Peyer's patch (tissue), 4 donors: Measurements from ENCODE around the gene OSBPL6. TPM values are rescaled to one million over a fixed set of nuclear protein-coding genes. Genes with fewer than 3 reads are reported as not detected.

ENCODE experiments used
- DNase-seq, 3 donors: peaks; one replicate each; pipeline ENCODE4 v3.0.0-alpha.2; 2017 to 2019
- H3K27ac ChIP-seq, 4 donors: fragments of 200-600 bp; sonication (generic); one replicate each; pipeline ENCODE4 v1.5.1; 2016 to 2019
- H3K27me3 ChIP-seq, 2 donors: fragments of 200-600 bp; sonication (generic); one replicate each; pipeline ENCODE4 v1.5.1; 2019
- H3K36me3 ChIP-seq, 3 donors: fragments of 200-600 bp; sonication (generic); one replicate each; pipeline ENCODE4 v1.5.1; 2016 to 2019
- H3K4me1 ChIP-seq, 4 donors: fragments of 200-600 bp; sonication (generic); one replicate each; pipeline ENCODE4 v1.5.1; 2016 to 2019
- H3K4me3 ChIP-seq, 4 donors: fragments of 200-600 bp; sonication (generic); 1 replicate in 3 of 4; 2 replicates in 1 of 4; pipeline ENCODE4 v1.5.1; 2016 to 2019; ENCODE audit warnings: mild to moderate bottlenecking in 1 of 4
- H3K9me3 ChIP-seq, 4 donors: fragments of 200-600 bp; sonication (generic); one replicate each; pipeline ENCODE4 v1.5.1; 2016 to 2019; ENCODE audit warnings: mild to moderate bottlenecking in 1 of 4
- CTCF ChIP-seq, 6 experiments: fragments of 450-650 bp in 4 of 6; fragments of 200-600 bp in 2 of 6; sonication (generic) in 1 of 6; IDR thresholded peaks; one replicate each; pipeline ENCODE4 v1.5.1; 2017 to 2019; ENCODE audit warnings: antibody characterized with exemption in 6 of 6, mild to moderate bottlenecking in 3 of 6, moderate library complexity in 1 of 6
- POLR2A ChIP-seq, 2 donors: fragments of 450-650 bp; IDR thresholded peaks; one replicate each; pipeline ENCODE4 v1.5.1; 2017; ENCODE audit warnings: antibody characterized with exemption in 2 of 2, mild to moderate bottlenecking in 2 of 2, moderate library complexity in 2 of 2
- total RNA-seq, 4 donors: library from RNA; depleted of rRNA; stranded (reverse); fragments of >200 nt; gene quantifications; one replicate each; pipeline ENCODE4 v1.1.0, GENCODE V29; 2016

Gene OSBPL6
- total RNA-seq, 4 donors from 2014 or later: 3.4 to 14.9 (median 4.9) TPM

- Histone ChIP-seq H3K36me3 (no peaks in the 10 kb centered on the region), H3K27me3 (no peaks in the 10 kb centered on the region), H3K9me3 (no peaks in the 10 kb centered on the region), H3K4me3 (no peak overlapping the region), H3K4me1 (peaks cover 0 to 5% (median 0%) of the 10 kb centered on the region in 4 donors), H3K27ac (no peak overlapping the region)
- TF ChIP-seq CTCF (IDR thresholded peaks at IDR 0.05): no peak
- TF ChIP-seq POLR2A (IDR thresholded peaks at IDR 0.05): no peak
- no peak for DNase-seq
These were observed 136.1 kb downstream of the OSBPL6 start for GRCh38 chr2:178330175-178331017.

GRCh38 chr2:178331474-178332432, 137.4 kb downstream of the OSBPL6 start:
- Histone ChIP-seq H3K36me3 (peaks cover 0 to 12% (median 0%) of the 10 kb centered on the region in 3 donors), H3K4me3 (no peak overlapping the region), H3K27ac (no peak overlapping the region), H3K27me3 (no peaks in the 10 kb centered on the region), H3K4me1 (peaks cover 0 to 5% (median 0%) of the 10 kb centered on the region in 4 donors), H3K9me3 (no peaks in the 10 kb centered on the region)
- TF ChIP-seq POLR2A (IDR thresholded peaks at IDR 0.05) (no peak), CTCF (IDR thresholded peaks at IDR 0.05) (no peak)
- DNase-seq: no peak

- no peak for DNase-seq
- Histone ChIP-seq H3K27me3 (no peaks in the 10 kb centered on the region), H3K4me1 (no peaks in the 10 kb centered on the region), H3K9me3 (no peaks in the 10 kb centered on the region), H3K36me3 (peaks cover 0 to 12% (median 0%) of the 10 kb centered on the region in 3 donors), H3K27ac (no peak overlapping the region), H3K4me3 (no peak overlapping the region)
- no peak for TF ChIP-seq POLR2A (IDR thresholded peaks at IDR 0.05)
- no peak for TF ChIP-seq CTCF (IDR thresholded peaks at IDR 0.05)
These were observed 139.5 kb downstream of the OSBPL6 start for GRCh38 chr2:178333851-178334250.

DNA sequence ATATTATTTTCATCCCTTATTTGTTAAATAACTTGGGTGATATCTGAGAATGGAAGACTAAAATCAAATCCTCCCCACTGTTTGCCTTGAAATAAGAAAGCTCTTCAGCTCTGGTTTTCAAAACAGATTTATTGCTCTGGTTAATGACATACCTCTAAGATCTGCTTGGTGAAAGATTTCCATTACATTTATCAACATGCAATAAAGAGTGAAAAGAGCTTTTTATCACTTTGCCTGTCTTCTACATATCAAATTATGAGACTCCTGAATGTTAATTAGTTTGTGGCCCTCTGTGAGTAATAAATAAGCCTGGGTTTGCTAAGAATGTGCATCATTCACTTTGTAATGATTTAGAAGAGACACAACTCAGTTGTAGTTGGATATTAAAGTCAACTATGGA, 140.9 kb downstream of the OSBPL6 start:
- H3K4me1 ChIP-seq: no peaks in the 10 kb centered on the region
- no peak overlapping the region for H3K27ac ChIP-seq
- peaks cover 0 to 16% (median 0%) of the 10 kb centered on the region in 3 donors for H3K36me3 ChIP-seq
- TF ChIP-seq POLR2A (IDR thresholded peaks at IDR 0.05) (no peak), CTCF (IDR thresholded peaks at IDR 0.05) (no peak)
- no peaks in the 10 kb centered on the region for H3K9me3 ChIP-seq
- H3K27me3 ChIP-seq: no peaks in the 10 kb centered on the region
- DNase-seq: no peak
- no peak overlapping the region for H3K4me3 ChIP-seq

- Histone ChIP-seq H3K9me3 (no peaks in the 10 kb centered on the region), H3K36me3 (peaks cover 0 to 4% (median 0%) of the 10 kb centered on the region in 3 donors), H3K4me1 (no peaks in the 10 kb centered on the region), H3K27ac (no peak overlapping the region), H3K4me3 (no peak overlapping the region), H3K27me3 (no peaks in the 10 kb centered on the region)
- DNase-seq: no peak
- TF ChIP-seq CTCF (IDR thresholded peaks at IDR 0.05): no peak
- TF ChIP-seq POLR2A (IDR thresholded peaks at IDR 0.05): no peak
These were observed 149.8 kb downstream of the OSBPL6 start for GRCh38 chr2:178344121-178344520.
